GM23338 (cell line): Measurements from ENCODE around the gene EDEM3. TPM values are rescaled to one million over a fixed set of nuclear protein-coding genes. Genes with fewer than 3 reads are reported as not detected.

Experiments
- ATAC-seq: fragments of 200-7000 bp; cut with Tn5 transposase; 3 replicates; pipeline ENCODE4 v1.9.1; 2020
- DNase-seq: peaks from one replicate; pipeline ENCODE4 v3.0.0-alpha.2; 2015; ENCODE audit warnings: low spot score
- H2AFZ ChIP-seq: fragments of 200-600 bp; sonication (generic); 2 replicates; pipeline ENCODE4 v1.8.0; 2016; ENCODE audit warnings: antibody characterized with exemption, mild to moderate bottlenecking, moderate library complexity
- H3F3A ChIP-seq: fragments of 200-600 bp; sonication (generic); replicated peaks from 2 replicates; pipeline ENCODE4 v1.8.0; 2017; ENCODE audit warnings: antibody characterized with exemption, mixed run types, low read depth
- H3K27ac ChIP-seq: fragments of 200-600 bp; sonication (generic); 2 replicates; pipeline ENCODE4 v1.6.1; 2016; ENCODE audit warnings: low read depth
- H3K27me3 ChIP-seq: fragments of 200-600 bp; sonication (generic); 2 replicates; pipeline ENCODE4 v1.8.0; 2016; ENCODE audit warnings: mild to moderate bottlenecking, mixed run types, moderate library complexity; ENCODE audit not compliant: insufficient read depth
- H3K36me3 ChIP-seq: fragments of 200-600 bp; sonication (generic); 2 replicates; pipeline ENCODE4 v1.8.0; 2016; ENCODE audit warnings: mild to moderate bottlenecking; ENCODE audit not compliant: insufficient read depth
- H3K4me1 ChIP-seq: fragments of 200-600 bp; sonication (generic); 2 replicates; pipeline ENCODE4 v1.8.0; 2016; ENCODE audit warnings: mild to moderate bottlenecking, moderate library complexity; ENCODE audit not compliant: insufficient read depth
- H3K4me2 ChIP-seq: fragments of 200-600 bp; sonication (generic); 2 replicates; pipeline ENCODE4 v1.7.1; 2017; ENCODE audit warnings: mixed run types
- H3K4me3 ChIP-seq: fragments of 200-600 bp; sonication (generic); 2 replicates; pipeline ENCODE4 v1.6.1; 2016; ENCODE audit warnings: mixed run types
- H3K79me2 ChIP-seq: fragments of 200-600 bp; sonication (generic); replicated peaks from 2 replicates; pipeline ENCODE4 v1.8.0; 2017; ENCODE audit warnings: mild to moderate bottlenecking; ENCODE audit not compliant: insufficient read depth
- H3K9me2 ChIP-seq: fragments of 200-600 bp; sonication (generic); 2 replicates; pipeline ENCODE4 v1.8.0; 2017; ENCODE audit not compliant: insufficient read depth
- H4K20me1 ChIP-seq: fragments of 200-600 bp; sonication (generic); replicated peaks from 2 replicates; pipeline ENCODE4 v1.8.0; 2017; ENCODE audit warnings: mild to moderate bottlenecking; ENCODE audit not compliant: insufficient read depth
- H3K27ac Mint-ChIP-seq: 2 replicates; pipeline ENCODE4 v1.8.0; 2020; ENCODE audit warnings: inconsistent platforms, mild to moderate bottlenecking, moderate library complexity, mixed read lengths
- H3K27me3 Mint-ChIP-seq: 3 replicates; pipeline ENCODE4 v1.8.0; 2022; ENCODE audit warnings: low read depth, mild to moderate bottlenecking, moderate library complexity, mixed read lengths, inconsistent platforms; ENCODE audit not compliant: insufficient read depth, poor library complexity
- H3K36me3 Mint-ChIP-seq: 3 replicates; pipeline ENCODE4 v1.8.0; 2021; ENCODE audit warnings: low read depth, mild to moderate bottlenecking, inconsistent platforms, moderate library complexity, mixed read lengths
- H3K4me1 Mint-ChIP-seq: 3 replicates; pipeline ENCODE4 v1.8.0; 2020; ENCODE audit warnings: mild to moderate bottlenecking, inconsistent platforms, mixed read lengths
- H3K4me3 Mint-ChIP-seq: 3 replicates; pipeline ENCODE4 v1.8.0; 2021; ENCODE audit warnings: moderate library complexity, mild to moderate bottlenecking, inconsistent platforms, mixed read lengths
- H3K9me3 Mint-ChIP-seq: 3 replicates; pipeline ENCODE4 v1.8.0; 2020; ENCODE audit warnings: moderate library complexity, mild to moderate bottlenecking, inconsistent platforms, mixed read lengths
- CTCF ChIP-seq, 2 experiments: fragments of 200-600 bp in 1 of 2; sonication (generic) in 1 of 2; conservative IDR thresholded peaks; 2 replicates each; pipeline versions ENCODE4 v1.5.1 to v1.6.1; 2016 to 2017; ENCODE audit warnings: antibody characterized with exemption in 2 of 2, low read depth in 2 of 2, mild to moderate bottlenecking in 2 of 2, moderate library complexity in 1 of 2
- ETS1 ChIP-seq: IDR thresholded peaks from 2 replicates; pipeline ENCODE4 v1.6.1; 2016; ENCODE audit warnings: antibody characterized with exemption
- EZH2 ChIP-seq: fragments of 200-600 bp; sonication (generic); IDR thresholded peaks from one replicate; pipeline ENCODE4 v1.8.0; 2017; ENCODE audit warnings: antibody characterized with exemption, mild to moderate bottlenecking, low read depth; ENCODE audit not compliant: unreplicated experiment
- EZH2phosphoT487 ChIP-seq: fragments of 200-600 bp; sonication (generic); IDR thresholded peaks from one replicate; pipeline ENCODE4 v1.8.1; 2018; ENCODE audit warnings: antibody characterized with exemption; ENCODE audit not compliant: unreplicated experiment
- NANOG ChIP-seq: IDR thresholded peaks from 2 replicates; pipeline ENCODE4 v1.6.1; 2016; ENCODE audit warnings: antibody characterized with exemption, borderline replicate concordance
- POLR2AphosphoS5 ChIP-seq: IDR thresholded peaks from 2 replicates; pipeline ENCODE4 v1.6.1; 2016; ENCODE audit warnings: antibody characterized with exemption, low read depth
- REST ChIP-seq: IDR thresholded peaks from one replicate; pipeline ENCODE4 v1.6.1; 2018; ENCODE audit warnings: antibody characterized with exemption; ENCODE audit not compliant: unreplicated experiment
- STAT1 ChIP-seq: IDR thresholded peaks from one replicate; pipeline ENCODE4 v1.6.1; 2016; ENCODE audit warnings: antibody characterized with exemption; ENCODE audit not compliant: unreplicated experiment
- ZNF114 ChIP-seq: fragments of 250-450 bp; sonication (Bioruptor Pico); IDR thresholded peaks from 2 replicates; pipeline ENCODE4 v1.5.0; 2020; ENCODE audit warnings: mild to moderate bottlenecking, moderate library complexity
- polyA plus RNA-seq: library from polyadenylated mRNA; unstranded; fragments of >200 nt; fragmentation: Nextera tagmentation; extraction: Ambion mirVana; gene quantifications from 2 replicates; pipeline ENCODE4 v1.2.1, GENCODE V29; 2016
- total RNA-seq: library from RNA; depleted of rRNA; stranded (reverse); fragments of >200 nt; shearing (Covaris generic); gene quantifications from 2 replicates; pipeline ENCODE4 v1.2.3, GENCODE V29; 2014

EDEM3 gene
- total and polyA plus RNA-seq, 2 experiments from 2014 or later = 4.8 to 11.5 TPM

- Histone ChIP-seq H4K20me1 (no peaks in the 10 kb centered on the region), H3F3A (no peaks in the 10 kb centered on the region), H2AFZ (no peak overlapping the region), H3K27ac (no peak overlapping the region), H3K27me3 (no peaks in the 10 kb centered on the region), H3K4me1 (no peaks in the 10 kb centered on the region), H3K36me3 (no peaks in the 10 kb centered on the region), H3K9me2 (0 out of 2 replicates have a peak, but pooled peaks cover 5% of the 10 kb centered on the region), H3K4me2 (no peak overlapping the region), H3K79me2 (no peaks in the 10 kb centered on the region), H3K4me3 (no peak overlapping the region)
- H3K4me3 Mint-ChIP-seq = no peak overlapping the region
- no peaks in the 10 kb centered on the region for H3K4me1 Mint-ChIP-seq
- no peaks in the 10 kb centered on the region; the same call in 2 of the 3 replicates for H3K9me3 Mint-ChIP-seq
- peaks cover 8% of the 10 kb centered on the region for H3K27me3 Mint-ChIP-seq
- no peak for TF ChIP-seq REST
- no peak for TF ChIP-seq CTCF (conservative IDR thresholded peaks at IDR 0.05; ENCODE audit: low read depth in 2 of 2)
- no peak for TF ChIP-seq EZH2phosphoT487
- no peak for TF ChIP-seq ZNF114 (CRISPR knock-in tag)
- no peak for TF ChIP-seq ETS1
- no peak for TF ChIP-seq NANOG
- no peak for TF ChIP-seq EZH2
- no peaks in the 10 kb centered on the region for H3K36me3 Mint-ChIP-seq
- no peak for ATAC-seq
- DNase-seq = no peak
- H3K27ac Mint-ChIP-seq = no peak overlapping the region
These were observed 111.0 kb downstream of the EDEM3 start for GRCh38 chr1:184643661-184644060.

- no peaks in the 10 kb centered on the region for H3K27me3 ChIP-seq
- no peak overlapping the region for H2AFZ ChIP-seq
- H3K36me3 ChIP-seq = no peaks in the 10 kb centered on the region
- Mint-ChIP-seq H3K27ac (no peak overlapping the region), H3K4me3 (no peak overlapping the region), H3K4me1 (no peaks in the 10 kb centered on the region), H3K36me3 (no peaks in the 10 kb centered on the region), H3K27me3 (peaks cover 10% of the 10 kb centered on the region), H3K9me3 (no peaks in the 10 kb centered on the region)
- H3K4me2 ChIP-seq = no peak overlapping the region
- H3K79me2 ChIP-seq = no peaks in the 10 kb centered on the region
- H3K4me3 ChIP-seq = no peak overlapping the region
- no peak for ATAC-seq
- no peak overlapping the region for H3K27ac ChIP-seq
- 0 out of 2 replicates have a peak, but pooled peaks cover 6% of the 10 kb centered on the region for H3K9me2 ChIP-seq
- H3F3A ChIP-seq = no peaks in the 10 kb centered on the region
- no peaks in the 10 kb centered on the region for H3K4me1 ChIP-seq
- no peak for DNase-seq
- H4K20me1 ChIP-seq = no peaks in the 10 kb centered on the region
- TF ChIP-seq CTCF (conservative IDR thresholded peaks at IDR 0.05; ENCODE audit: low read depth in 2 of 2) (no peak), POLR2AphosphoS5 (no peak), NANOG (no peak), EZH2phosphoT487 (no peak), STAT1 (no peak), REST (no peak)
These were observed 112.8 kb downstream of the EDEM3 start for GRCh38 chr1:184641894-184642293.
